Erythroblast (primary cell): ENCODE data around the gene CAMTA2.

Source experiments
- GATA1 ChIP-seq: IDR thresholded peaks from 2 replicates; pipeline ENCODE4 v1.6.1; 2011; ENCODE audit warnings: low read depth, mild to moderate bottlenecking, control low read depth, low read length, moderate library complexity
- POLR2A ChIP-seq: IDR thresholded peaks from 2 replicates; pipeline ENCODE4 v1.6.1; 2011; ENCODE audit warnings: mild to moderate bottlenecking, low read length

GRCh38 chr17:5032865-5033264 lies 45.4 kb upstream of the CAMTA2 start:
- TF ChIP-seq POLR2A = no peak
- TF ChIP-seq GATA1 = no peak
